ENCODE data around the gene NID1. TPM values are rescaled to one million over a fixed set of nuclear protein-coding genes. Genes with fewer than 3 reads are reported as not detected.

Gene NID1
- total and polyA plus RNA-seq, 2 donors (not counting 3 experiments of a cell fraction or from before 2014, with no cell fraction given), result 87.0 to 109 TPM

- Histone ChIP-seq H3K36me3 (ENCODE audit: control insufficient read depth in 2 of 2, extremely low read depth in 1 of 2, insufficient read depth in 2 of 2, low read length in 2 of 2) (no peaks in the 10 kb centered on the region), H3K4me2 (ENCODE audit: insufficient read depth, low read length) (no peak overlapping the region), H3K27me3 (ENCODE audit: control insufficient read depth in 2 of 2, insufficient read depth in 2 of 2, low read length in 2 of 2) (no peaks in the 10 kb centered on the region), H2AFZ (ENCODE audit: low read depth, low read length) (no peak overlapping the region), H3K9ac (replicated peaks; ENCODE audit: extremely low read depth, insufficient read depth, low read length) (no peak overlapping the region), H3K9me3 (replicated peaks; ENCODE audit: control insufficient read depth, insufficient read depth, low read length) (no peaks in the 10 kb centered on the region), H3K4me1 (ENCODE audit: control insufficient read depth, extremely low read depth, insufficient read depth, low read length) (peaks cover 6% of the 10 kb centered on the region), H3K27ac (ENCODE audit: insufficient read depth, low read depth, low read length) (no peak overlapping the region), H3K9me1 (replicated peaks; ENCODE audit: control insufficient read depth, extremely low read depth, insufficient read depth, low read length) (no peaks in the 10 kb centered on the region), H4K20me1 (replicated peaks; ENCODE audit: control insufficient read depth, extremely low read depth, insufficient read depth, low read length) (no peaks in the 10 kb centered on the region), H3K4me3 (replicated peaks in 1 of 3; ENCODE audit: insufficient read depth in 1 of 3, low read depth in 1 of 3, low read length in 3 of 3) (no peak overlapping the region), H3K79me2 (ENCODE audit: control insufficient read depth, insufficient read depth, low read length) (no peaks in the 10 kb centered on the region)
- FAIRE-seq (no peak), DNase-seq (ENCODE audit: low read depth, low spot score) (no peak)
- dilution Hi-C loops (cut with MboI; ENCODE audit: extremely low pct_ligation_motif_present, low sequenced_read_pairs) (no loop called here), intact Hi-C loops (cut with micrococcal nuclease) (no loop called here)
- ChIA-PET CTCF (interaction anchor here (1.2 to 2.4 kb wide), 3 partner anchors 9 to 29 kb away, joined by 4 to 6 read pairs (median 5); no protein-coding TSS in a partner anchor), POLR2A (no interaction called here)
- TF ChIP-seq MYC (IDR thresholded peaks at IDR 0.05; ENCODE audit: low read depth, low read length) (no peak), MAX (IDR thresholded peaks at IDR 0.05; ENCODE audit: insufficient read depth, insufficient read length) (no peak), JUN (IDR thresholded peaks at IDR 0.05; ENCODE audit: borderline replicate concordance, insufficient read depth, insufficient read length, low read depth) (no peak), CTCF (IDR thresholded peaks at IDR 0.05; ENCODE audit: extremely low read depth in 1 of 2, insufficient read depth in 1 of 2, low read depth in 1 of 2, low read length in 2 of 2) (no peak), POLR2AphosphoS5 (IDR thresholded peaks at IDR 0.05; ENCODE audit: insufficient read depth, low read depth, low read length) (no peak)
- no TSS peak for BruUV-seq (replicated peaks)
These were observed 122.3 kb downstream of the NID1 start for GRCh38 chr1:235942625-235942934.

Data from endothelial cell of umbilical vein (primary cell).